Mucosa of rectum (tissue), 2 donors: ENCODE results near the gene C11orf98.
A peak's percentile ranks its signal among the peaks of the same experiment; 100 is the strongest.

ENCODE experiments used
- H3K27ac ChIP-seq, 2 donors: one replicate each; pipeline ENCODE4 v1.7.0; 2013; ENCODE audit warnings: inconsistent platforms in 2 of 2, low read depth in 2 of 2, low read length in 2 of 2
- H3K27me3 ChIP-seq, 2 donors: one replicate each; pipeline ENCODE4 v1.7.0; 2013; ENCODE audit warnings: low read length in 2 of 2; ENCODE audit not compliant: control insufficient read depth in 2 of 2, insufficient read depth in 2 of 2
- H3K36me3 ChIP-seq, 2 donors: one replicate each; pipeline ENCODE4 v1.7.0; 2013; ENCODE audit warnings: low read length in 2 of 2; ENCODE audit not compliant: control insufficient read depth in 2 of 2, insufficient read depth in 2 of 2
- H3K4me1 ChIP-seq, 2 donors: one replicate each; pipeline ENCODE4 v1.7.0; 2013; ENCODE audit warnings: low read length in 2 of 2, mild to moderate bottlenecking in 1 of 2; ENCODE audit not compliant: control insufficient read depth in 2 of 2, insufficient read depth in 2 of 2
- H3K4me3 ChIP-seq, 2 donors: one replicate each; pipeline ENCODE4 v1.7.0; 2013; ENCODE audit warnings: low read length in 2 of 2
- H3K9ac ChIP-seq, 2 donors: one replicate each; pipeline ENCODE4 v1.7.0; 2013; ENCODE audit warnings: low read length in 2 of 2, low read depth in 1 of 2, mild to moderate bottlenecking in 1 of 2
- H3K9me3 ChIP-seq, 2 donors: one replicate each; pipeline ENCODE4 v1.7.0; 2013; ENCODE audit warnings: low read length in 2 of 2; ENCODE audit not compliant: control insufficient read depth in 2 of 2
- donor health status: healthy.
- donor health status: Normal muscosa, but diverticular disease.

The C11orf98 gene

GRCh38 chr11:62665075-62665598 lies at the start of gene C11orf98, which contains the start of gene CSKMT:
TSS of gene C11orf98 (minus strand) at chr11:62665210. CDS start at chr11:62665169, 41 bp downstream.
TSS of gene CSKMT (plus strand) at chr11:62665312. CDS start at chr11:62665880, 568 bp downstream.
- Histone ChIP-seq H3K36me3 (peaks cover 12 to 14% of the 10 kb centered on the region in 2 donors), H3K4me1 (peaks cover 21 to 22% of the 10 kb centered on the region in 2 donors), H3K27ac (peak within 1 kb of the TSS; percentile 91 to 92), H3K9ac (peak within 1 kb of the TSS; percentile 94 to 96), H3K4me3 (peak within 1 kb of the TSS; percentile 91 to 96), H3K27me3 (no peaks in the 10 kb centered on the region), H3K9me3 (no peaks in the 10 kb centered on the region)

- Histone ChIP-seq H3K27me3 (no peaks in the 10 kb centered on the region), H3K36me3 (peaks cover 59 to 60% of the 10 kb centered on the region in 2 donors), H3K9me3 (no peaks in the 10 kb centered on the region), H3K4me1 (peaks cover 29 to 32% of the 10 kb centered on the region in 2 donors), H3K27ac (peak overlapping the region; percentile 53 to 56), H3K9ac (peak overlapping the region in 1 of 2 donors; percentile 33), H3K4me3 (no peak overlapping the region)
Observed at GRCh38 chr11:62713343-62713742, 48.3 kb upstream of the C11orf98 start.

GRCh38 chr11:62712861-62713260 lies 47.9 kb upstream of the C11orf98 start:
- peak overlapping the region; percentile 53 to 56 for H3K27ac ChIP-seq

GRCh38 chr11:62712276-62712812 lies 47.3 kb upstream of the C11orf98 start:
- H3K9ac ChIP-seq, result no peak overlapping the region
- H3K4me1 ChIP-seq, result peaks cover 30 to 33% of the 10 kb centered on the region in 2 donors
- H3K27ac ChIP-seq, result peak overlapping the region in 1 of 2 donors; percentile 53
- H3K9me3 ChIP-seq, result no peaks in the 10 kb centered on the region
- no peaks in the 10 kb centered on the region for H3K27me3 ChIP-seq
- H3K36me3 ChIP-seq, result peaks cover 50 to 51% of the 10 kb centered on the region in 2 donors
- no peak overlapping the region for H3K4me3 ChIP-seq

More at GRCh38 chr11:62712861-62713260, 47.9 kb upstream of the C11orf98 start:
- Histone ChIP-seq H3K36me3 (peaks cover 55% of the 10 kb centered on the region in 2 donors), H3K27me3 (no peaks in the 10 kb centered on the region), H3K9me3 (no peaks in the 10 kb centered on the region), H3K4me3 (no peak overlapping the region), H3K9ac (no peak overlapping the region), H3K4me1 (peaks cover 30 to 33% of the 10 kb centered on the region in 2 donors)

- H3K36me3 ChIP-seq, result peaks cover 27 to 29% of the 10 kb centered on the region in 2 donors
- peaks cover 46 to 51% of the 10 kb centered on the region in 2 donors for H3K4me1 ChIP-seq
- no peaks in the 10 kb centered on the region for H3K27me3 ChIP-seq
- no peaks in the 10 kb centered on the region for H3K9me3 ChIP-seq
- H3K9ac ChIP-seq, result peak overlapping the region; percentile 86 to 90
- H3K27ac ChIP-seq, result peak overlapping the region; percentile 93 to 95
- peak overlapping the region; percentile 82 to 92 for H3K4me3 ChIP-seq
Observed at GRCh38 chr11:62710001-62710345, 45.0 kb upstream of the C11orf98 start.

DNA sequence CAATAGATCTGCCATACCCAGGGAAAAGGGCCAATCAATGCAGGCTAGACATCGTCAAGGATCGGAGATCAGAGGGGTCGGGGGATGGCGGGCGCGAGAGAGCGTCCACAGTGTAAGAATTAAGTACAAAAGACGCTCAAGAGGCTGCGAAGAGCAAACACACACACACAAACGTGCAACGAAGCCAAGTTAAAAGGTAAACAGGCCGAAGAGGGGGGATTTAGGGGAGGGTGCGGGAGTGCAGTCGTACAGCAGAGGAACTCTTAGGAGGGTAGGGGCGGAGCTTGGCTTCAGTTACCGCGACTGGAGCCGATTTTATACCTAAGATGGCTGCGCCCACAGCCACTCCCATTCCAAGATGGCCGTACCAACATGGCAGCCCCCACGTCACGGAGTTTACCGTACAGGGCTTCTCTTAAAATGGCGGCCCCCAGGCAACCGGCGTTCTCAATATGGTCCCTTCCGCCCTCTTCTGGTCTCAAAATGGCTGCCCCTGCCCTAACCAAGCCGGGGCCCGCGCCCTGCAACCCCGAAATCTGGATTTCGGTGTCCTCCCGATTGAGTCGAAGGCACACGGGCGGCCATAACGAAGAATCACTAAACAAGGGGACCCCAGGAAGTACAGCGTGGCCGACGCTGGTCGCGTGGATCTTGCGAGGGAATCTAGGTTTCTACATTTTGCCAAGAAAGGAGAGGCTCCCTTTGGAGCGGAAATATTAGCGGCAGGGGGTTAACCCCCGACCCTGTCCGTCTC lies 44.4 kb upstream of the C11orf98 start:
- Histone ChIP-seq H3K27me3 (no peaks in the 10 kb centered on the region), H3K9ac (peak overlapping the region; percentile 86 to 93), H3K4me3 (peak overlapping the region; percentile 82 to 92), H3K27ac (peak overlapping the region; percentile 93 to 95), H3K36me3 (peaks cover 23 to 24% of the 10 kb centered on the region in 2 donors), H3K9me3 (no peaks in the 10 kb centered on the region), H3K4me1 (peaks cover 43 to 49% of the 10 kb centered on the region in 2 donors)

- H3K36me3 ChIP-seq, result peaks cover 19% of the 10 kb centered on the region in 2 donors
Observed at GRCh38 chr11:62708793-62709192, 43.8 kb upstream of the C11orf98 start.

GRCh38 chr11:62708392-62708791 lies 43.4 kb upstream of the C11orf98 start:
- Histone ChIP-seq H3K9me3 (no peaks in the 10 kb centered on the region), H3K36me3 (peaks cover 15 to 17% of the 10 kb centered on the region in 2 donors), H3K27ac (peak overlapping the region; percentile 93 to 95), H3K9ac (peak overlapping the region; percentile 86 to 93), H3K27me3 (no peaks in the 10 kb centered on the region), H3K4me1 (peaks cover 39 to 44% of the 10 kb centered on the region in 2 donors), H3K4me3 (peak overlapping the region; percentile 82 to 92)

More at GRCh38 chr11:62708793-62709192, 43.8 kb upstream of the C11orf98 start:
- Histone ChIP-seq H3K27ac (peak overlapping the region; percentile 93 to 95), H3K27me3 (no peaks in the 10 kb centered on the region), H3K4me1 (peaks cover 40 to 48% of the 10 kb centered on the region in 2 donors), H3K9ac (peak overlapping the region; percentile 86 to 93), H3K4me3 (peak overlapping the region; percentile 82 to 92), H3K9me3 (no peaks in the 10 kb centered on the region)

DNA sequence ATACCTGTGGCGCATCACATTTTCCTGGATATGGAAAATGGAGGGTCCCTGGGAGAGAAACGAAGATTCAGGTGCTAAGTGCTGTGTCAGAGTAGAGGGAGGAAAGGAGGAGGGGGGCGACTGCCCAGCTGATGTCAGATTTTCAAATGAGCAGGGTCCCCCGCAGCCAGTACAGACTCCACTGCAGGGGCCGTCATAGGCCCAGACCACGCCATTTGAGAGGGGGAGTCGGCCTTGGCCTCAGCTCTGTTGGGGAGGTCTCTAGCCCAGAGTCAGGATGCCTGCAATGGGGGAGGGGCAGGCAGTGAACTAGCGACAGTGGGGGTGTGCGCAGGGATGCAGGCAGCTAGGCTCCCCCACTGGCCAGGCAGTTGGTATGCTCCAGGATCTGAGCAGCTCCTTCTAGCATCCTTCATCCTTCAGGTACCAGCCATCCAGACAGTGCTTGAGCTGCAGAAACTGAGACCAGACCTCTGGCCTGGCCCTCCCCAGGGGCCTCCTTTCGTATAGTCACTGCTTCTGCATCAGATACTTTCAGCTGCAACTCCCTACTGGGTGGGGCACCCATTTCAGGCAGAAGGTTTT lies 42.4 kb upstream of the C11orf98 start, which contains the start of the genes BSCL2 and GNG3:
BSCL2 (minus strand) TSS at position 148 of the 585 bp plus-strand sequence. CDS start 229 bp downstream, outside the sequence.
GNG3 (plus strand) TSS at position 400 of the 585 bp plus-strand sequence. CDS start 620 bp downstream, outside the sequence.
- H3K27me3 ChIP-seq, result no peaks in the 10 kb centered on the region
- peaks cover 11 to 13% of the 10 kb centered on the region in 2 donors for H3K36me3 ChIP-seq
- peak within 1 kb of the TSS; percentile 80 to 92 for H3K4me3 ChIP-seq
- peaks cover 36 to 40% of the 10 kb centered on the region in 2 donors for H3K4me1 ChIP-seq
- H3K27ac ChIP-seq, result peak within 1 kb of the TSS; percentile 61 to 95
- H3K9ac ChIP-seq, result peak within 1 kb of the TSS; percentile 72 to 86
- no peaks in the 10 kb centered on the region for H3K9me3 ChIP-seq
